OCI-M2 (cell line): ENCODE results near the gene MMP23B.
"Not testable (repeated sequence)": the region's sequence is repeated elsewhere in the genome, so short reads cannot be mapped to it uniquely, and the experiment has no call there.

Source experiments
- DNase-seq: peaks from one replicate; lab custom pipeline; 2025; ENCODE audit not compliant: unreplicated experiment; lab: John Stamatoyannopoulos, UW

Gene MMP23B

GRCh38 chr1:1664941-1665814 lies 33.2 kb downstream of the MMP23B start:
- DNase-seq = no peak

GRCh38 chr1:1665815-1666251 lies 33.9 kb downstream of the MMP23B start:
- no peak for DNase-seq

GRCh38 chr1:1666526-1666925 lies 34.6 kb downstream of the MMP23B start:
- no peak for DNase-seq

- no peak for DNase-seq
Measured at GRCh38 chr1:1669468-1670440, 37.8 kb downstream of the MMP23B start.

- no peak for DNase-seq
Measured at GRCh38 chr1:1670866-1671265, 38.9 kb downstream of the MMP23B start.

GRCh38 chr1:1671365-1672119 lies 39.6 kb downstream of the MMP23B start:
- DNase-seq = no peak

GRCh38 chr1:1672181-1672965 lies 40.4 kb downstream of the MMP23B start:
- no peak for DNase-seq

- not testable (repeated sequence) for DNase-seq
Measured at GRCh38 chr1:1674806-1675205, 42.8 kb downstream of the MMP23B start.

GRCh38 chr1:1675218-1675617 lies 43.2 kb downstream of the MMP23B start:
- DNase-seq = not testable (repeated sequence)

- DNase-seq = not testable (repeated sequence)
Measured at GRCh38 chr1:1676087-1676486, 44.1 kb downstream of the MMP23B start.

GRCh38 chr1:1677718-1678580 lies 46.0 kb downstream of the MMP23B start:
- no peak for DNase-seq

- DNase-seq = no peak
Measured at GRCh38 chr1:1678581-1679380, 46.8 kb downstream of the MMP23B start.

- DNase-seq = no peak
Measured at GRCh38 chr1:1680031-1680911, 48.3 kb downstream of the MMP23B start.

- DNase-seq = no peak
Measured at GRCh38 chr1:1680912-1681273, 48.9 kb downstream of the MMP23B start.

GRCh38 chr1:1683104-1683905 lies 51.3 kb downstream of the MMP23B start:
- DNase-seq = no peak
